HG02642 (cell line): ENCODE measurements around the gene DENND4B.
A peak's percentile ranks its signal among the peaks of the same experiment; 100 is the strongest.

Experiments used
- ATAC-seq: cut with Tn5 transposase; IDR thresholded peaks from one replicate; pipeline ENCODE4 v1.9.1; 2021; ENCODE audit warnings: mild to moderate bottlenecking; ENCODE audit not compliant: unreplicated experiment, poor library complexity

Gene DENND4B

DNA sequence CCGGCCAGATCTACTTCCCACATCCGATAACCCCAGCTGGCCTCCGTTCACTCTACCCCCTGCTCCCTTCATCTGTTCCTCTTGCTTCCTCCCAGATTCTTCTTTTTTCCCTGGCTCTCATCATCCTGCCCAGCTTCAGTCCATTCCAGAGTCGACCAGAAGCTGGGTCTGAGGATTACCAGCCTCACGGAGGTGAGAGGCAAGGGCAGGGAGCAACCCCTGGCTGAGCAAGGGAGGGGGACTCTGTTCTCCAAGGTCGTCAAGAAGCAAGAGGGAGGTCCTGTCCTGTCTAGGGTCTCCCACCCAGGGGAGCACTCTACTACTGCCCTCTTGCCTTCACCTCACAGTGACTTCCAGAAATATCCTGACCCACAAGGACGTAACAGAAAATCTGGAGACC lies 27.0 kb upstream of the DENND4B start:
- ATAC-seq, result no peak

DNA sequence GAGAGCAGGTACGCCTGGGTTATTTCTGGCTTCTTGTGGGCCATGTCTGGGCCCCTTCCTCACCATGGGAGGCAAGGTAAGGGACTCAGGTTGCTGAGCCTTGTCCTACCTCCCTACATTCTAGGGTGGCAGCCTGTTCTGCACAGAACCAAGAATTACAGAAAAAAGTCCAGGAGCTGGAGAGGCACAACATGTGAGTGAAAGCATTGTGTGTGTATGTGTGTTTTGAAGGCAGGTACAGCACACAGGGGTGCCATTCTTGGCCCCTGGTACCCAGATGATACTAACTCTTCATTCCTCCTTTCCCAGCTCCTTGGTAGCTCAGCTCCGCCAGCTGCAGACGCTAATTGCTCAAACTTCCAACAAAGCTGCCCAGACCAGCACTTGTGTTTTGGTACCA lies 26.6 kb upstream of the DENND4B start:
- no peak for ATAC-seq

DNA sequence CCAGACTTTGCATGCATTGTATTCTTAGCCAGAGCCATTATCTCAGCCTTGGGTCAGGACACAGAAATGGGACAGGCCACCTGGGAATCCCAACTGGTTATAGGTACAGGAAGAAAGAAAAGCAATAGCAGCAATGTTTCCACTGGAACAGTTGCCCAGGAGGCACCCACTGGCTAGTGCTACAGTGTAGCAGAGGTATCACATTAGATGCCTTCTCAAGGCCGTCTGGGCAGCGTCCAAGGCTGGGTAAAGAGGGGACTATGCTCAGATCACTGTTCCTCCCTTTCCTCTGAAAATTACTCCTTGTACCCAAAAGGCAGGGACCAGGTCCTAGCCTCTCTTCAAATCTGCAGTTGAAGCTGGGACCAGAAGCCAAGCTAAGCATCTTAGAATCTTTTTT lies 23.8 kb upstream of the DENND4B start:
- ATAC-seq, result no peak

DNA sequence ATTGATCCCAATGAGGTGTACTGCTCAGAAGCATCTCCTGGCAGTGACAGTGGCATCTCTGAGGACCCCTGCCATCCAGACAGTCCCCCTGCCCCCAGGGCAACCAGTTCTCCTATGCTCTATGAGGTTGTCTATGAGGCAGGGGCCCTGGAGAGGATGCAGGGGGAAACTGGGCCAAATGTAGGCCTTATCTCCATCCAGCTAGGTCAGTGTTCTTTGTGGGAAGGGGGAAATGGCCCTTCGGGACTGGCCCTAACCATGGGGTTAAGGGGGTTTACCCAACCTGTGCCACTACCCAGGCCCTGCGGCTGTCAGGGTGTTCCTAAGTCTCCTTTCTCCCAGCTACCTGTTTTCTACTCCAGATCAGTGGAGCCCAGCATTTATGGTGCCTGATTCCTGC lies 22.5 kb upstream of the DENND4B start:
- ATAC-seq, result no peak

DNA sequence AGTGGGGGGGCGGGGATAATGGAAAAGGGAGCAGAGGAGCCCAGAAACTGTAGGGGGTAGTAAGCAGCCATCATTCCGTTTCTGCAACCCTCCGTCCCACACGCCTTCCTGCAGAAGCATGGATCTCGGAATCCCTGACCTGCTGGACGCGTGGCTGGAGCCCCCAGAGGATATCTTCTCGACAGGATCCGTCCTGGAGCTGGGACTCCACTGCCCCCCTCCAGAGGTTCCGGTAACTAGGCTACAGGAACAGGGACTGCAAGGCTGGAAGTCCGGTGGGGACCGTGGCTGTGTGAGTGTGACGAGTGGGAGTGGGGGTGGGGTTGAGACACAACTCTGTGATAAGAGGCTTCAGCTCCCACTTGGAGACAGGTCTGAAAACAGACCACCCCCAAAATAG lies 21.9 kb upstream of the DENND4B start:
- ATAC-seq, result no peak

DNA sequence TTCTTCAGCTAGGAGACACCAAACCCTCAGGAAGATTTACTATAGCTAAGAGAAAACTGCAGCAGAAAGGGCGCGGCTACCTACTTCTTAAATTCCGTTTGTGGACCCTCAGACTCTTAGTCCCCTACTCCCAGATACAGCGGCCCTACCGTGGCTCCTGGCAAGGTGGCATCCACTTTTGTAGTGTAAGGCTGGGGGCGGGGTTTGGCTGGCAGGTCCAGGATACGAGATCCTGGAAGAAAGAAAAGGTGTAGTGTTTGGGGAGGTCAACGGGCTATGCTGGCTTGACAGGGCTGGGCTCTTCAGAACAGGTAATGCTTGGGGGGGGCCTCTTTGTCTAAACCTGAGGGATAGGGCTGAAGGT lies 21.5 kb upstream of the DENND4B start:
- no peak for ATAC-seq

DNA sequence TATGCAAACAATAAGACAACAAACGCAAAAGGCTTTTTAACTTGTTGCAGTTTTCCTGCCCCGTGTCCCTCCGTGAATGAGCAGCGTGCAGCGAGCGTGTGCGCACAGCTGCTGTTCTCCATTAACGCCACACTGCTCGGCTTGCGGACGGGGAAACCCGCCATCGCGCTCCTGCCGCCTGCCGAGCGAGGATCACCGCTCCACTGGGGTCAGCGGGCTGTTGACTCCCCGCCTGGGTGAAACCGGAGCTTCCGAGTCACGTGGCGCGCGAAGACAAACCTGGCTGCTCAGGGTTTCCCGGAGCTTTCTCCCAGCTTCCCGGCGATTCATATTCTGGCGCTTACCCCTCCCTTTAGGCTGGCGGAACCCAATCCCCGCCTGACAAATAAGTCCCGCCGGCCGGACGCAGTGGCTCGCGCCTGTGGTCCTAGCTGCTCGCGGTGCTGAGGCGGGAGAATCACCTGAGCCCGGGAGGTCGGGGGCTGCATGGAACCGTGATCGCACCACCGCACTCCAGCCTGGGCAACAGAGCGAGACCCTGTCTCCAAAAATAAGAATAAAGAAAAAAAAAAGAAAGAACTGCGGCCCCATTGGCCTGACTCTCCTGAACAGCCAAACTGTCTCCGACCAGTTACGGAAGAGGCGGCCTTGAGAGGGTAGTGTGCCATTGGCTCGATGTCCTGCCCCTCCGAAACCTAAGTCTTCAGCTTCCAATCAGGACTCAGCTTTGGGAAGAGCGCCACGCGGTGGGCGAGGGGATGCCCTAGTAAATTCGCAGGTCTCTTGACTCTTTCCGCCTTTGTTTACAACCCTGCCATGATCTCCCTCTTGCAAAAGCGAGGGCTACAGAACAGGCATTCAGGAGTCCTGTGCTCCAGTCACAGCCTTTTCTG lies 20.8 kb upstream of the DENND4B start, which contains the start of gene CREB3L4:
CREB3L4 (plus strand) TSS at position 796 of the 893 bp plus-strand sequence. CDS start 624 bp downstream, outside the sequence.
- ATAC-seq, result peak; percentile 70

DNA sequence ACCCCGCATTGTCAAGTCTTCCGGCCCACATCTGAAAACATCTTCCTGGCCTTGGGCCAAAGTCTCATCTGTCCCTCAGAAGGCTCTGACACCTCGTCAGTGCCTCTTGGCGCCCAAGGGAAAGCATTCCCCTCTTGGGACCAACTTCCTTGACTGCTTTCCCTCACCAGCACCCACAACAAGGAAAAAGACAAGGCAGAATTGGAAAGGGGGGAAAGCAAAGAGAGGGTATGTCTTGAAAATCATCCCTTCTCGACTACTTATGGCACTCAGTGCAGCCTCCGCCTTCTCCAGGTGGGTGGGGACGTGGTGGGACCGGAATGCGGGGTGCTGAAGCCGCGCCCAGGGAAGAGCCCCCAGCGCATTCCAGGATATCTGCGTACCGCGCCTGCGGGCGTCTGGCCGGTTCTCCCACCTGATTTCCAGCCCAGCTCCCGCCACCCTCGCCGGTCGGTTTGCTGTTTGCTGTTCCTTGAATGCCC lies 17.4 kb upstream of the DENND4B start:
- no peak for ATAC-seq

DNA sequence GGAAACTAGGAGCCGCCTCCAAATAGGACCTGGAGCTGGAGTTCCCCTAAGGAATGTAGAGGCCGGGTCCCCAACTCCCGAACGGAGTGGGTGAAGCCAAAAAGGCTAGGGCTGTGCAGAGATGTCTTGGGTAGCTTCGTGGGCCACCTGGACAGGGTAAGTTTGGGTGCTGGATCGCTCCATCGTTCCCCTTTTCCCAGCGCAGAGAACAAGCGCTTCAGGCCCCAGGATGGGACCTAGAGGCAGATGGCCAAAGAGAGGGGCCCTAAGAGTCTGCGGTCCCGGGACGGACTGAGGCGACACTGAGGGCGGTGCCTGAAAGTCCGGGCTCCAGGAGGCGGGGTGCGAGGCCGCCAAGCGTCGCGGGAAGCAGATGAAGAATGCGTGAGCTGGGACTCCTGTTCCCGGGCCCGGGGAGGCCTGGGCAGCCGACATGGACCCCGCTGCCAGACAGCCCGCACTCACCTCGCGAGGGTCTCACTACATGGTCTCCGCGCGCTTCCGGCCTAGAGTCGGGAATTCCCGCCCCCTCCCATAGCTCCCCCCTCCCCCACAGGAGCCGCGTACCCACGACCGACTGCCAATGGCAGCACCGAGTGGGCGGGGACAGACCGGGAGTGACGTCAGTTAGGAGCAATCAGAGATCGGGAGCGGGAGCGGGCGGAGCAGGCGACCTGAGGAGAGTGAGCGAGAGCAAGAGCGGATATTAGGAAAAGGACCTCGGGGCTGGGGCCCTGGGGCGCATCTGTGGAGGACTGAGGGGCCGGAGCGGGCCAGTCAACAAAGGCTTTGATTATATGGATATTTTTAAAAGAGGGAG lies 16.7 kb upstream of the DENND4B start, which contains the start of gene SLC39A1:
SLC39A1 (minus strand) TSS at position 508 of the 820 bp plus-strand sequence. CDS start 822 bp downstream, outside the sequence.
- peak; percentile 58 for ATAC-seq

DNA sequence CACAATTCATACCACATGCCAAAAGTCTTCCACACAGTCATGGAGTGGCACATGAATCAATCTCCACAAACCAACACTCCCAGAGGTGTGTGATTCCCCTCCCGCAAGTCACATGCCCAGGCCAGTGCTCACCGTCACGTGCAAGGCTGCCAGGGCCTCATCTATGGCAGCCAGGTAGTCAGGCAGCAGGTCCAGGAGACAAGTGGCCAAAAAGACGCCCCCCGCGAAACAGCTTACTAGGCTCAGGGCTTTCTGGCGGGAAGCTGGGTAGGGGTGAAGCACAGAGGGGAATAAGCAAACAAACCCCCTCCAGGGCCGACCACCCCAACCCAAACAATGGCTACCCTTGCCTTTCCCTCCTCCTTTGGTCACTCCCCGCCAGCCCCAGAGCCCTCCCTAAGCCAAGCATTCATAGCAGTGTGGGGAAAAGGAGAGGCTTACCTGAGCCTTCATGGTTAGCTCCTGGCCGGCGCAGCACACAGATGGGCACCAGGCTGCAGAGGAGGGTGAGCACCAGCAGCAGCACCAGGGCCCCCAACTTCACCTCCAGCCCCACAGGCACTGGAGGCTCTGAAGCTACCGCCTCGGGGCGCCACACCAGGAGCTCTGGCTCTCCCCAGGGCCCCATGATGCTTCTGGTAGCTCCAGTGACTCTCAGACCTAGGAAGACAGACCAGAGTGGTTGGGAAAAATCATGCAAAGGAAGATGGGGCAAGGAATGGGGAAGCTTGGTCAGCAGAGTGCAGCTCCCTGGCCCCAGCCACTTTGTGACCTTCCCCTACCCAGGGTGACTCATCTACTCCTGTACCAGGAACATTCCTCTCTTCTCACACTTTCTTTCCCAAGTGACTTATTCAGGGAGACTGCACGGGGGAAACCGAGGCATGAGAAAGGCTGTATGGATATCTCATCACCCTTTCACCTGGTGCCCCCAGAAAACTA lies 15.8 kb upstream of the DENND4B start:
- ATAC-seq, result no peak

DNA sequence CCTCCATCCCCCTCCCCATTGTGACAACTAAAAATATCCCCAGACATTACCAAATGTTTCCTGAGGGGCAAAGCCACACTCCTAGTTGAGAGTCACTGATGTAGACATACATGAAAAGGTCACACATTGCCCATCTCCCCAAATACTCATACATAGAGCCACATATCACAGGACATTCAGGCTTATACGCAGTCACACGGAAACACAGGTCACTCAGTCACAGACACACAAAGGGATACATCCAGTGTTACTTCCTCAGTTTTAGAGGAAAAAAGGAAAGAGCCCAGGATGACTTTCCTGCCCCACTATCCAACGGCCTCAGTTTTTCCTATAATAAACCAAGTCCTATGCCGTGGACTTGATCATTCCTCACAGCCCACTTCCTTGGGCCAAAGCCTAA lies 14.9 kb upstream of the DENND4B start:
- ATAC-seq, result no peak

DNA sequence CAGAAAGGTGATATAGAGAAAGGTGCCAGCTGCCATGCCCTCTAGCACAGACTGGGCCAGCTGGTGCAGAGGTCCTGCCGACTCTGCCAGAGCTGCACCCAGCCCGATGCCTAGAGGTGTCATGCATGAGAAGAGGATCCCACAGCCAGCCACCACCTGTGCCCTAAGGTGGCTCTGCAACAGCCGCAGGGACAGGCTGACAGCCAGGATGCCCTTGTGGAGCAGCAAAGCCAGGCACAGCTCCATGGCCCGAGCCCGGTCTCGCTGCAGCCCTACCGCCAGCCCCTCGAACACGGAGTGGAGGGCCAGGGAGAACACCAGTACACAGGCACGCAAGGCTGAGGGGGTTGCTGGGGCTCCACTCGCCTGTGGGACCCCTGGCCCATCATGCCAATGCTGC lies 13.7 kb upstream of the DENND4B start:
- no peak for ATAC-seq

DNA sequence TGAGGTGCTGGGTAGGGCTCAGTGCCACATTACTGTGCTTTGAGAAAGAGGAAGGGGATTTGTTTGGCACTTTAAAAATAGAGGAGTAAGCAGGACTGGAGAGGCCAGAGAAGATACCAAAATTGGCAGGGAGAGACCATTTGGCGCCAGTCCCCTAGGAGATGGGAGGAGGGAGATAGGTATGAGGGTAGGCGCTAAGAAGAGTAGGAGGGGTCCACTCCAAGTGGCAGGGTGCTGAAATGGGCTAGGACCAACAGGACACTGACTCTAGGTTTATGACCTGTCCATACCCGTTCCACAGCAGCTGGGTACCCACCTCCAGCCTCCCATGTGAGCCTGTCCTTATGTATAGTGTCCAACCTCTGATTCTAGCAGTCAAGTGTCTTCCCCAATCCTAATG lies 12.9 kb upstream of the DENND4B start:
- no peak for ATAC-seq

DNA sequence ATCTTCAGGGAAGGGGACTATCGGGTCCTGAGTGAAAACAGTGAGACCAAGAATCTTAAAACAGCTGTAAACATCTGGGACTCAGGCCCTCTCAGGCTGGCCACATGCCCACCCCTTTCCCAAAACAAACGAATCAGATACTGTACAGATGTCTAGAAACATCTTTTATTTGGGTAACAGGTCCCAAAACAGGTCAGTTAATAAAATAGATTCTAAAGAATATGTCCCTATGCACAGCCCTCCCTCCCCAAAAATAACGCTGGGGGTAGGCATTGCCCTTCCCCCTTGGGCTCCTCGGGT lies 12.4 kb upstream of the DENND4B start:
- ATAC-seq, result no peak

DNA sequence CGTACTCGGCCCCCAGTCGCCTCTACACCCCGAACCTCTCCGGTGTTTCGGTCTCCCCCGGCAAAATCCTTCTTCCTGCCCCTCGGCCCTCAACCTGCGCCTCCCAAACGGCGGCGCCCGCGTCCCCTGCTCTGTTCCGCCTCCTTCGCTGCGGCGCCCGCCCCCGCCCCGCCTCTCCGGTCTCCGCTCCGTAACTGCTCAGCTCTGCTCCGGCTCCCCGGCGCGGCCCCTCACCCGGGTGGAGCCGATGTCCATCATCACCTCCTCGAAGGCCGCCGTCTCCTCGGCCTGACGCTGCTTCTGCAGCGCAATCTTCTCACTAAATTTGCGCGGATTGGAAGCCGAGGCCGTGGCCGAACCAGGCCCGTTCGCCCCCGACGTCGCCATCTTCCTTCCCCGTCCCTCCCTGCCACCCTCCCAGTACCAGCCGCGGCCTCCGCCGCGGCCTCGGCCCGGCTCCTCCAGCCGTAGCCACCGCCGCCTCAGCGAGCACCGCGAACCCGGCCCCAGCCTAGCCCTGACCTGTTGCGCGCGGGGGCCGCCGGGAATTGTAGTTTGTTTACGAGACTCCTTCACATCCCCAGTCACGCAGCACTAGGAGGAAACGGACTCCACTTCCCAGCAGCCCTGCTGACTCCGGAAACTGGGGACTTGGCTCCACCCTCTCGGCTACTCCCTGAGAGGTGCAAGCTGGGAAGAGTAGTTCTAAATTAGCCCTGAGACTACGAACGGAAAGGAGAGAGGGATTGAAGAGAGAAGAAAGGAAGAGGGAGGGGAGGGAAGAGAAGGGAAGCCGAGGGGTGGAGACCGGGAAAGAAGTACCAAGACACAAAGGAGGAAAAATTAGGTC lies 11.8 kb upstream of the DENND4B start, which contains the start of gene CRTC2:
CRTC2 (minus strand) TSS at position 502 of the 850 bp plus-strand sequence; CDS start at position 387, 115 bp downstream.
- peak; percentile 78 for ATAC-seq

DNA sequence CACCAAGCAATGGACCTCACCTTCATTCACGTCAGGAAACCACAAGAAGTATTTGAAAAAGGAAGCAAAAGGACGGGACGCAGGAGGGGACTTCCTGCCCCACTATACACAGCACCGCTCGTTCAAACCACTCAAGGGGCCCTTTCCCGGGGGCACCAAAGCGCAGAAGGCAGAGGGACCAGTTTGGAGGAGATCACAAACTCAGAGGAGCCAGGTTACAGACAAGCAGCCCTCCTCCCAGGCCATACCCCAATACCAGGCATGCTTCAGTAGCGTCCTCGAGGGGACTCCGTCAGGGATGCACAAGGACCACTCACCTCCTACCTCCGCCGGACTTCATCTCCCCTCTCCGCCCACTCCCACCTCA lies 11.2 kb upstream of the DENND4B start:
- ATAC-seq, result peak; percentile 3

DNA sequence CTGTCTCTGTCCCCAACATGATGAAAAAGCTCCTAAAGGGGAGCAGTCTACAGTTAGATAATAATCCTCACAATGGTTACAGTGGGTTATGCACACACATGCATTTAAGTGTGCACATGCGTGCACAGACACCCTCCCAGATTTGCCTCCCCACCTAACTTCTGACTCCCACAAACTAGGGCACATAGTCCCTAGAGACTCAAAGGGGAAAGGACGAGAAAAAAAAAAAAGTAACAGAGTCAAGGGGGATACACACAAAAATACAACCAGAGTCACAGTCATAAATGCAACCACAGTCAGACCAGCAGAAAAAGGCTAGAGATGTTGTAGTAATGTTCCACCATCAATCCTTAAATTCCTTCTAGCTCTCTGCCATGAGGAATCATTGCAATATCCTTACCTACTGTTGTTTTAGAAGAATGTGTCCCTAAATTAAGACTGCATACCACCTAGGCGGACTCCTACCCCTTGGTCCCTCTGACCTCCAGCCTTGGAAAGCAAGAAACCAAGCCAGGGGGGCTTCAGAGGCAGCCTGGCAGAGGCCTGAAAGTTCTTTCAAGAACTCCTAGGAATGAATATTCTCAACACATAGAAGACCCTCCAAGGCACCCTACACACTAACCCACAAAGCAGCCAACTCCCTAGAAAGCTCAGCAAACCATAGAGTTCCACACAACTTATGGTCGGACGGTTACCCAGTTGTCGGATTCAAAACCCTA lies 10.6 kb upstream of the DENND4B start:
- ATAC-seq, result no peak

DNA sequence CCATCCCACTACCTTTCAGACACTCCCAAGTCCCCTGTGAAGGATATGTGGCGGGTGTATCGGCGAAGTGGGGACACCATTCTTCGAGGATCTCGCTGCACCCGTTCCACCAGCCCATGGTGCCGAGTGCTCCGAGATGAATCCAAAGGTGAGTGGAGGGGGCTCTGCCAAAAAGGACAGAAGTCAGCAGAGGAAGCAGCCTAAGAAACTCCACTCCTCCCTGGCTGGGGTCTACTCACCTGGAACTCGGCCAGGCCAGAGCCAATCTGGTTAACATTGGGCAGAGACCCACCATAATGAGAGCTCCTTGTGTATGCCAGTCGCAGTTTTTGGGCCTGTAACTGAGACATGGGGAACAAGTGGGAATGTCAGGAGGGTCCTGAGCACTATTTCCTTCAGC lies 8.3 kb upstream of the DENND4B start:
- no peak for ATAC-seq
